ENCODE results near the gene PTPRT. TPM values are rescaled to one million over a fixed set of nuclear protein-coding genes. Genes with fewer than 3 reads are reported as not detected.

Gene PTPRT
- total RNA-seq, 1 experiment from 2014 or later: not detected

- no peaks in the 10 kb centered on the region for H3K36me3 ChIP-seq (ENCODE audit: control insufficient read depth in 1 of 2, insufficient read depth in 2 of 2, low read length in 2 of 2)
- no peaks in the 10 kb centered on the region for H3K27me3 ChIP-seq (ENCODE audit: insufficient read depth, low read length)
- peaks cover 9 to 16% of the 10 kb centered on the region in 2 experiments; a peak in 2 of 4 replicates for H3K9me3 ChIP-seq (ENCODE audit: control insufficient read depth in 1 of 2, insufficient read depth in 1 of 2, low read depth in 1 of 2, low read length in 2 of 2)
- ATAC-seq: no peak
- H3K9me2 ChIP-seq (ENCODE audit: insufficient read depth): no peaks in the 10 kb centered on the region
- POLR2A ChIA-PET: no interaction called here
- intact Hi-C loops (cut with micrococcal nuclease): no loop called here
- RAD21 ChIA-PET (ENCODE audit: low non-redundant PET in 1 of 2, low total read pairs in 2 of 2, uncharacterized antibody in 2 of 2, unreplicated experiment in 2 of 2): no interaction called here
- no peak overlapping the region for H3K4me2 ChIP-seq (ENCODE audit: low read length)
- H3K79me2 ChIP-seq (ENCODE audit: insufficient read depth, low read length): no peaks in the 10 kb centered on the region
- no peak for TF ChIP-seq JUND (IDR thresholded peaks at IDR 0.05)
- TF ChIP-seq REST (IDR thresholded peaks at IDR 0.05; ENCODE audit: low read depth): no peak
- TF ChIP-seq CTCF (IDR thresholded peaks at IDR 0.05 in 2 of 3, conservative IDR thresholded peaks at IDR 0.05 in 1 of 3; ENCODE audit: borderline replicate concordance in 1 of 3, insufficient read depth in 1 of 3, low read depth in 2 of 3, low read length in 2 of 3): no peak
- no peak for TF ChIP-seq MAX (IDR thresholded peaks at IDR 0.05)
- TF ChIP-seq POLR2A (IDR thresholded peaks at IDR 0.05; ENCODE audit: borderline replicate concordance, extremely low read depth, insufficient read depth, insufficient read length): no peak
- no peak for TF ChIP-seq SP1 (IDR thresholded peaks at IDR 0.05; ENCODE audit: low read depth)
- no peak for TF ChIP-seq EGR1 (IDR thresholded peaks at IDR 0.05; ENCODE audit: low read depth)
- TF ChIP-seq RAD21 (IDR thresholded peaks at IDR 0.05; ENCODE audit: low read depth): no peak
- no peak for TF ChIP-seq FOSL1 (IDR thresholded peaks at IDR 0.05; ENCODE audit: low read depth)
- TF ChIP-seq SRF (IDR thresholded peaks at IDR 0.05; ENCODE audit: low read depth): no peak
- no peak for TF ChIP-seq ZFX (IDR thresholded peaks at IDR 0.05)
- no peak for TF ChIP-seq CBX3 (IDR thresholded peaks at IDR 0.05; ENCODE audit: low read depth)
- no peak for TF ChIP-seq SIN3A (IDR thresholded peaks at IDR 0.05; ENCODE audit: low read depth)
- no peak for TF ChIP-seq TCF7L2 (IDR thresholded peaks at IDR 0.05; ENCODE audit: borderline replicate concordance, extremely low read depth, insufficient read depth, insufficient read length)
- TF ChIP-seq EZH2phosphoT487 (IDR thresholded peaks at IDR 0.05; ENCODE audit: borderline replicate concordance): no peak
- TF ChIP-seq YY1 (IDR thresholded peaks at IDR 0.05; ENCODE audit: extremely low read depth, insufficient replicate concordance, low read depth, low read length): no peak
- no peak for TF ChIP-seq POLR2AphosphoS5 (IDR thresholded peaks at IDR 0.05; ENCODE audit: low read depth, low read length)
- H3K9ac ChIP-seq (ENCODE audit: low read length): no peak overlapping the region
- no TSS peak for BruUV-seq (replicated peaks)
- CTCF ChIA-PET: no interaction called here
- DNase-seq (ENCODE audit: low read depth, low spot score): no peak
- H3K4me1 ChIP-seq (ENCODE audit: control insufficient read depth in 1 of 2, insufficient read depth in 2 of 2, low read length in 2 of 2): no peaks in the 10 kb centered on the region
- H4K20me1 ChIP-seq (ENCODE audit: insufficient read depth): no peaks in the 10 kb centered on the region
- no peak overlapping the region for H3K27ac ChIP-seq (ENCODE audit: low read depth, low read length)
- H2AFZ ChIP-seq (ENCODE audit: low read depth, low read length, poor library complexity, severe bottlenecking): no peak overlapping the region
- H3K4me3 ChIP-seq (replicated peaks in 1 of 2; ENCODE audit: low read depth in 1 of 2, low read length in 2 of 2): no peak overlapping the region
Measured at GRCh38 chr20:42429761-42430458, 759.8 kb downstream of the PTPRT start.

Measured in HCT116 (cell line).